Gastrocnemius medialis (tissue), 4 donors: ENCODE measurements around the gene VAPB.

Experiments used
- POLR2A ChIP-seq, 2 donors: fragments of 450-650 bp; IDR thresholded peaks; one replicate each; pipeline ENCODE4 v1.6.1; 2017; ENCODE audit warnings: antibody characterized with exemption in 2 of 2, mild to moderate bottlenecking in 2 of 2, moderate library complexity in 2 of 2
- TF ChIP-seq, protein P1 (sequence below), 5 experiments: fragments of 450-650 bp in 3 of 5; fragments of 200-600 bp in 2 of 5; sonication (generic) in 2 of 5; IDR thresholded peaks in 4 of 5; conservative IDR thresholded peaks in 1 of 5; 1 replicate in 4 of 5; 2 replicates in 1 of 5; pipeline ENCODE4 v1.5.1; 2016 to 2019; ENCODE audit warnings: antibody characterized with exemption in 5 of 5, mild to moderate bottlenecking in 3 of 5, moderate library complexity in 3 of 5

DNA sequence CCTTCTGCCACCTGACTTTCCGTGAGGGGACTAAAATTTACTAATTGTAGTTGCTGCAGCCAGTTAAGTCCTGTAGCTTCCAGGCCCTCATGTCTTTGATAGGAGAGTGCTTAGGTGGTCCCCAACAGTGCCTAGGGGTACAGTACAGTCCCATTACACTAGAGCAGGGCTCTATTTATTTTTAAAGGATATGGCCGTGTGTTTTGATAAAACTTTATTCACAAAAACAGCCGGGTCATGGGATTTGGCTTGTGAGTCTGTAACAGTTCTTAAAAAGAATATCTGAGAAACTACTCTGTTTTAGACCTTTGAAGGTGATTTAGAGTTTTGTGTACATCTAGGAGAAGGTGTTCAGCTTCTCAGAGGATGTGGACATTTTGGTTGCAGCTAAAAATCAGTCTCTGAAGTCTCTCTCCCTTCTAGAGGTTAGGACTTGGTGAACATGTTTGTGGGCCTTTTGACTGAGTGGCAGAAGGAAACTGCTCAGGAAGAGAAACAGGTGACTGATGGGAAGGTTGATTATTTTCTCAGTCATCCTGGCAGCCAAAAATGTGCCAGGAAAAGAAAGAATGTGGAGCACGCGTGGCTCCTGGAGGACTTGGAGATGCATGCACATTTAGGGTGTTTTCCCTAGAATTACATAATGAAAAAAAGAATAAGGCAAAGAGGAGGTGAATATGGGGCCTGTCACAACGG is 57.4 kb downstream of the VAPB start:
- TF ChIP-seq, protein P1, sequence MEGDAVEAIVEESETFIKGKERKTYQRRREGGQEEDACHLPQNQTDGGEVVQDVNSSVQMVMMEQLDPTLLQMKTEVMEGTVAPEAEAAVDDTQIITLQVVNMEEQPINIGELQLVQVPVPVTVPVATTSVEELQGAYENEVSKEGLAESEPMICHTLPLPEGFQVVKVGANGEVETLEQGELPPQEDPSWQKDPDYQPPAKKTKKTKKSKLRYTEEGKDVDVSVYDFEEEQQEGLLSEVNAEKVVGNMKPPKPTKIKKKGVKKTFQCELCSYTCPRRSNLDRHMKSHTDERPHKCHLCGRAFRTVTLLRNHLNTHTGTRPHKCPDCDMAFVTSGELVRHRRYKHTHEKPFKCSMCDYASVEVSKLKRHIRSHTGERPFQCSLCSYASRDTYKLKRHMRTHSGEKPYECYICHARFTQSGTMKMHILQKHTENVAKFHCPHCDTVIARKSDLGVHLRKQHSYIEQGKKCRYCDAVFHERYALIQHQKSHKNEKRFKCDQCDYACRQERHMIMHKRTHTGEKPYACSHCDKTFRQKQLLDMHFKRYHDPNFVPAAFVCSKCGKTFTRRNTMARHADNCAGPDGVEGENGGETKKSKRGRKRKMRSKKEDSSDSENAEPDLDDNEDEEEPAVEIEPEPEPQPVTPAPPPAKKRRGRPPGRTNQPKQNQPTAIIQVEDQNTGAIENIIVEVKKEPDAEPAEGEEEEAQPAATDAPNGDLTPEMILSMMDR (IDR thresholded peaks at IDR 0.05 in 4 of 5, conservative IDR thresholded peaks at IDR 0.05 in 1 of 5), result no peak
- no peak for TF ChIP-seq POLR2A (IDR thresholded peaks at IDR 0.05)
